GM12872 (cell line): ENCODE data around the gene CCDC187.

Experiments used
- CTCF ChIP-seq: IDR thresholded peaks from 3 replicates; pipeline ENCODE4 v1.5.1; 2011; ENCODE audit warnings: low read depth, mild to moderate bottlenecking, low read length, moderate library complexity; ENCODE audit not compliant: insufficient read depth

Gene CCDC187

GRCh38 chr9:136310273-136311030, 6.6 kb upstream of the CCDC187 start:
- no peak for TF ChIP-seq CTCF

GRCh38 chr9:136309806-136310220, 5.9 kb upstream of the CCDC187 start:
- TF ChIP-seq CTCF, result no peak

GRCh38 chr9:136309101-136309801, 5.4 kb upstream of the CCDC187 start:
- TF ChIP-seq CTCF, result no peak

GRCh38 chr9:136308702-136309053, 4.8 kb upstream of the CCDC187 start:
- TF ChIP-seq CTCF, result no peak

- TF ChIP-seq CTCF, result no peak
Observed at GRCh38 chr9:136308006-136308701, 4.3 kb upstream of the CCDC187 start.

GRCh38 chr9:136307215-136307750, 3.4 kb upstream of the CCDC187 start:
- TF ChIP-seq CTCF, result no peak
